DMS114 treated with DMSO at 0.1 percent for 48 hours (cell line): ENCODE data around the gene SOX18.
"Not testable (repeated sequence)": the region's sequence is repeated elsewhere in the genome, so short reads cannot be mapped to it uniquely, and the experiment has no call there.

Source experiments
- DNase-seq: peaks from one replicate; lab custom pipeline; 2025; ENCODE audit not compliant: unreplicated experiment; lab: John Stamatoyannopoulos, UW

SOX18 gene

DNA sequence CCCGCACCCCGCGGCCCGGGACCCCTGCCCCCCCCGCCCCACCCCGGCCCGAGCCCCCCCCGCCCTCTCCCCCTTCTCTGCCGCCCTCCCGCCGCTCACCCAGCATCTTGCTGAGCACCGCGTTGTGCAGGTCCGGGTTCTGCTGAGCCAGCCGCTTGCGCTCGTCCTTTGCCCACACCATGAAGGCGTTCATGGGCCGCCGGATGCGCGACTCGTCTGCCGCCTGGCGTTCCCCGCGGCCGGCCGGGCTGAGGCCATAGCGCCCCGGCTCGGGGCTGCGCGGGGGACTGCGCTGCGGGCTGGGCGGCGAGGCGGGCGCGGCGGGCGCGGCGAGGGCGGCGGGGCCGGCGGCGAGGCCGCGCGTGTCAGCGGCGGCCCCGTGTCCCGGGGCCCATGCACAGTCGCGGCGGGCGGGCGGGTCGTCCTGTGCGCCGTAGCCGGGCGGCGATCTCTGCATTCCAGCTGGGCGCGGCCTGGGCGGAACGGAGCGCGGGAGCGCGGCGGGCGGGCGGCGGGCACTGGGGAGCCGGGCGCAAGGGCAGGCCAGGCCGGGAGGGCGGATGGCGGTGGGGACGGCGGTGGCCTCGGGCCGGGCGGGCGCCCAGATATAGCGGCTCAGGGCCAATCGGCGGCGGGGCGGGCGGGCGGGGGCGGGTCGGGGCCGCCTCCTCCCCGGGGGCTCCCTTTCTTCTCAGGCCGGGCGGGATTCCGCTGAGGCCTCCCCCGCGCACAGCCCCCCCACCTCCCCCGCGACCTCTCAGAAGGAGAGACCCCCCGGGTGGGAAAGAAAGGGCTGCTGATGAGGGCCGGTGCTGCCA lies at the start of gene SOX18:
Gene SOX18 (minus strand): TSS at position 580 of the 818 bp plus-strand sequence. CDS start 123 bp downstream, at position 457.
- no peak for DNase-seq

DNA sequence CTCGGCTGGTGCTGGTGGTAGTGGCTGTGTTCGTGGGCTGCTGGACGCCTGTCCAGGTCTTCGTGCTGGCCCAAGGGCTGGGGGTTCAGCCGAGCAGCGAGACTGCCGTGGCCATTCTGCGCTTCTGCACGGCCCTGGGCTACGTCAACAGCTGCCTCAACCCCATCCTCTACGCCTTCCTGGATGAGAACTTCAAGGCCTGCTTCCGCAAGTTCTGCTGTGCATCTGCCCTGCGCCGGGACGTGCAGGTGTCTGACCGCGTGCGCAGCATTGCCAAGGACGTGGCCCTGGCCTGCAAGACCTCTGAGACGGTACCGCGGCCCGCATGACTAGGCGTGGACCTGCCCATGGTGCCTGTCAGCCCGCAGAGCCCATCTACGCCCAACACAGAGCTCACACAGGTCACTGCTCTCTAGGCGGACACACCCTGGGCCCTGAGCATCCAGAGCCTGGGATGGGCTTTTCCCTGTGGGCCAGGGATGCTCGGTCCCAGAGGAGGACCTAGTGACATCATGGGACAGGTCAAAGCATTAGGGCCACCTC lies 49.1 kb upstream of the SOX18 start:
- no peak for DNase-seq

DNA sequence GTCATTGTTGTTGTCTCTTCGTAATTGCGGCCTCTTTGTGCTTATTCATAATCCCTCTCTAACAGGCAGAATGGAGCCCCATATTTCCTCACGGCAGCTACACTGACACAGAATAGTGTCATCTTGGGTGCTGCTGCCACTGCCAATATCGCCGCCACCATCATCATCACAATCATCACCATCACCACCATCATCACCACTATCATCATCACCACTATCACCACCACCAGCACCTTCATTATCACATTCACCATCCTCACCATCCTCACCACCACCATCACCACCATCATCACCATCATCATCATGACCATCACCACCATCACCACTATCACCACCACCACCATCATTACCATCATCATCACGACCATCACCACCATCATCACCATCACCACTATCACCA lies 47.1 kb upstream of the SOX18 start:
- no peak for DNase-seq

DNA sequence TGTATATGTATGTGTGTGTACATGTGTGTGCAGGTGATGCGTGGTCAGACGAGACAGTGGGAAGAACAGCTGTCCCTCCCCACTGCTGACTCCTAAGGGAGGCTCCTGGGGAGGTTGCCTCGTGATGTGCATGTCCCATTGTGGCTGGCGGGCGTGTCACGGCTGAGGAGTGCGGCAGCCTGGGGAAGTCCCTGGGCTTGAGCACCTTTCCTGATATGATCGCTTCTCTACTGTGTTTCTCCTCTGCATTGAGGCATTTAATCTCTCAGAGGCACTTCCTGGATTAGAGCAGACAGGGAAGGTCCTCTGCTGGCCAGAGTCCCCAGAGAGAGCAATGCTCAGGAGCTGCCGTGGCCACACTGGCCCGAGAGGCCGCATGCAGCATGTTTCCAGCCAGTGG lies 46.5 kb upstream of the SOX18 start:
- no peak for DNase-seq

DNA sequence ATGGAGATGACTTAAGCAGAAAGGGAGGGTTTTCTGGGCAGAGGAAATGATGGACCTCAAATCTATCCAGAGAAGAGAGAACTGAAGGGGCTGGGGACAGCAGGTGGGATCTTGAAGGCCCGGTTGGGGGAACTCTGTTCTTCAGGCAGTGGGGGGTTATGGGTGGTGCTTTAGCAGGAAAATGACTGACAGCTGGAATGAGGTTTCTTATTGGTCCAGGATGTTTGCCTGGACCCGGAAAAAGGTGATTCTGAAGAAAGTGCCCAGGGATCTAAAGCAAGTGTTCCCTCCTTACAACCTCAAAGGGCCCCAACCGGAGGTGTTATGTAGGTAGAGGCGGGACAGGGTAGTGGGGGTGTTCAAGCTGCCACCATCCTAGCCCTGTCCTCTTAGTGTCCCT lies 46.0 kb upstream of the SOX18 start:
- no peak for DNase-seq

DNA sequence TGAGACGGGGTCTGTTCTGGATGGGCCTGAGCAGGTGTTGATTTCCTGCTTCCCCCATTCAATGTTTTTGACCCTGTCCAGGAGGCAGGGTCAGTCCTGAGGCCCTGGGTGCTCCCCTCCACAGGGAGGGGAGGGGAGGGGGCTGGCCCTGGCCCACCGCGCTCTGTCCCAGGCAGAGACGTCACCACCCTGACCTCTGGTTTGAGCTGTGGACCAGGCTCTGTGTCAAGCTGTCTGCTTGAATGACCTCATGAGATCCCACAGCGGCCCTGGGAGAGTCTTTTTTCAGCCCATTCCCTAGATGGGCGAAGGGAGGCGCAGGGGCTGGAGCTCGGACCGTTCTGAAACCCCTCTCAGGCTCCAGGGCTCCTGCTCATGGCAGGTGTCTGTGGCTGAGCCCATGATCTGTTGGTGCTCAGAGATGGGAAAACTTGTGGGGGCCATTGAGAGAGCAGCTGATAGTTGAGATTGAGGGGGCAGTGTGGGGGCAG lies 43.6 kb upstream of the SOX18 start:
- DNase-seq = no peak

DNA sequence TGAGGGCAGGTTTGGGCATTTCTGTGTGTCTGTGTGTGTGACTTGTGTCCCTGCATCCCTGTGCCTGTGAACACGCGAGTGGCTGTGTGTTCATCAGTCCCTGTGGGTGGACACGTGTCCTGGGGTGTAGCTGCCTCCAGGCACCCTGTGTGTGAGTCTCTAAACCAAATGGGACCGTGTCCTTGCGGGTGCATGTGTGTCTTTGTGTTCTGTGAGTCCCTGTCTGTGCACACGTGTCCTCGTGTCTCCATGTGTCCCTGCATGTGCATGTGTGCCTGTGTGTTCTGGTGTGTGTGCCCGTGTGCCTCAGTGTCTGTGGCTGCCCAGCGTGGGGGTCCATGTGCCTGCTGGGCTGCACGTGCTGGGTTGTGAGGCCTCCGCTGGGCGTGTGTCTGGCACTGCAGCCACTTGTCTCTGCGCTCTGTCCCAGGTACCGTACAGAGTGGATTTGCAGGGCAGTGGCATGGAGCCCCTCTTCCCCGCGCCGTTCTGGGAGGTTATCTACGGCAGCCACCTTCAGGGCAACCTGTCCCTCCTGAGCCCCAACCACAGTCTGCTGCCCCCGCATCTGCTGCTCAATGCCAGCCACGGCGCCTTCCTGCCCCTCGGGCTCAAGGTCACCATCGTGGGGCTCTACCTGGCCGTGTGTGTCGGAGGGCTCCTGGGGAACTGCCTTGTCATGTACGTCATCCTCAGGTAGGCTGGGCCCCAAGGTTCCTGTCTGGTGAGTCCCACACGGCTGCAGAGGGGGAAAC lies 43.0 kb upstream of the SOX18 start:
- DNase-seq = no peak

DNA sequence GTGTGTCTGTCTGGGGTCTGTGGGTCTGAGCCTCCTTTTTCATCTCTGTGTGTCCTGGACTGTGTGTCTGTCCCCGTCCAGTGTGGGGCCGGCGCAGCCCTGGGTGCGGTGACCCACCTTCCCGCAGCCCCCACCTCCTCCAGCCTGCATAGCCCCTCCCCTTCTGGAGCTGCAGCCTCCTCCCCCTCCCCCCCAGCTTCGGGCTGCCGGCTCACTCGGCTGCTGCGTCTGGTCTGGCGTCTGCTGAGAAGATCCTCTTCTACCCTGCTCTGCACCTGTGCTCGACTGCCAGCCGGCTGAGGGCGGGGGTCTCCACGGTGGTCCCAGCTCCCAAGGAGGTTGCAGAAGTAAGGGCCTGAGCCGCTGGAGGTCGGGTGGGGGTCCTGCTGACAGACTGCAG lies 42.3 kb upstream of the SOX18 start:
- DNase-seq = no peak

DNA sequence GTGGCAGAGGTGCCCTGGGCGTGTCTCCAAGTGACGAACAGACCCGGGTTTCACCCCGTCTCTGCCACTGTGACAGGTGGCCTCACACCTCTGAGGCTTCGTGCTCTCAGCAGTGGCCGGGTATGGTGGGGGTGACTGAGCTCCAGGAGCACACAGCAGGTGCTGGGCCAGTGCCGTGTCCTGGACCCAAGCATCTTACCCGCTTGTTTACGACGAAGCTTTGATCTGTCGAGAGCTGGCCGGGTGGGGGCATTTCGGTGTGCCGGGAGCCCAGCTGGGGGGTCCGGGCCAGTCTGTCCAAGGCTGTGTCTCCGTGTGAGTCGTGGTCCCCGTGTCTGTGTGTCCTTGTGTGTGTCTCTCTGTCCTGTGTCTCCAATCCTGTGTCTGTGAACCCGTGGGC lies 41.9 kb upstream of the SOX18 start:
- DNase-seq = no peak

DNA sequence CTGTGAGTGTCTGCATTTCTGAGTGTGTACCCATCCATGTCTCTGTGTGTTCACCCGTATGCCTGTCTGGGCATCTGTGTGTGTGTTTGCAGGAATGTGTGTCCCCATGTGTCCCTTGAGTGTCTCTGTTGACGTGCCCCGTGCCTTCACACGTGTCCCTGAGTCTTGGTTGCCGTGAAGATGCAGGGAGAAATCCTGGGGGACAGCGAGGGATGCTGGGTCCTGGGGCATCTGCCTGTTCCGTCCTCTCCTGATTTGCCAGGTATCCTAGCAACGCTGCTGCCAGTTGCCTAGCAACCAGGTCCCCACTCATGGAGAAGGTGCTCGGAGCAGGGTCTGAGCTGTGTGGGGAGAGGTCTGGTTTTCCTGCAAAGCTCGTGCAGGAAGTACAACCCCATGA lies 40.7 kb upstream of the SOX18 start:
- no peak for DNase-seq

DNA sequence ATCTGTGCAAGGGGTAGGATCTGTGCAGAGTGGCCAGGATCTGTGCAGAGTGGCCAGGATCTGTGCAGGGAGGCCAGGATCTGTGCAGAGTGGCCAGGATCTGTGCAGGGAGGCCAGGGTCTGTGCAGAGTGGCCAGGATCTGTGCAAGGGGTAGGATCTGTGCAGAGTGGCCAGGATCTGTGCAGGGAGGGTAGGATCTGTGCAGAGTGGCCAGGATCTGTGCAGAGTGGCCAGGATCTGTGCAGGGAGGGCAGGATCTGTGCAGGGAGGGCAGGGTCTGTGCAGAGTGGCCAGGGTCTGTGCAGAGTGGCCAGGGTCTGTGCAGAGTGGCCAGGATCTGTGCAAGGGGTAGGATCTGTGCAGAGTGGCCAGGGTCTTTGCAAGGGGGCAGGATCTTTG lies 39.1 kb upstream of the SOX18 start:
- DNase-seq = not testable (repeated sequence)

DNA sequence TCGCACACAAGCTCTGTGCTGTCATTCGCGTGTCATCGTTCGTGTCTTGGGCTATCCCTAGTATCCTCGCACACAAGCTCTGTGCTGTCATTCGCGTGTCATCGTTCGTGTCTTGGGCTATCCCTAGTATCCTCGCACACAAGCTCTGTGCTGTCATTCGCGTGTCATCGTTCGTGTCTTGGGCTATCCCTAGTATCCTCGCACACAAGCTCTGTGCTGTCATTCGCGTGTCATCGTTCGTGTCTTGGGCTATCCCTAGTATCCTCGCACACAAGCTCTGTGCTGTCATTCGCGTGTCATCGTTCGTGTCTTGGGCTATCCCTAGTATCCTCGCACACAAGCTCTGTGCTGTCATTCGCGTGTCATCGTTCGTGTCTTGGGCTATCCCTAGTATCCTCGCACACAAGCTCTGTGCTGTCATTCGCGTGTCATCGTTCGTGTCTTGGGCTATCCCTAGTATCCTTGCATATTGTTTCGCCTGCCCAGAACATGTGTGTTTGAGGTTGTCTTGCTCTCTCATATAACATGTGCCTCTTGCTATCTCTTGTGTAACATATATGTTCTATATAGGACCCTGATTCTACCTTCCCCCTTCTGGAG lies 37.9 kb upstream of the SOX18 start:
- not testable (repeated sequence) for DNase-seq

DNA sequence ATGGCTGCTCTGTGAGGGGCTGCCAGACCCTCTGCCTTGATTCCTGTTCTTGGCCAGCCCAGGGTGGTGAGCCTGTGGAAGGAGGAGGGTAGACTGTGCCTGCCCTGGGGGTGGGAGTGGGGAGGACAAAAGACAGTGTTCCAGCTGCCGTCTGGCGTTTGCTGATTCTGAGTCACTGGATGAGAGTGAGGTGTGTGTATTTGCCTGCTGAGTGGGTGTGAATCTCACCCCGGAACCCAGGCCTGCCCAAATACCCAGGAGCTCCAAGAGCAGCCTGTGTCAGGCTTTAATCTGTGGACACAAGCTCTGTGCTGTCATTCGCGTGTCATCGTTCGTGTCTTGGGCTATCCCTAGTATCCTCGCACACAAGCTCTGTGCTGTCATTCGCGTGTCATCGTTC lies 37.4 kb upstream of the SOX18 start:
- DNase-seq = no peak

DNA sequence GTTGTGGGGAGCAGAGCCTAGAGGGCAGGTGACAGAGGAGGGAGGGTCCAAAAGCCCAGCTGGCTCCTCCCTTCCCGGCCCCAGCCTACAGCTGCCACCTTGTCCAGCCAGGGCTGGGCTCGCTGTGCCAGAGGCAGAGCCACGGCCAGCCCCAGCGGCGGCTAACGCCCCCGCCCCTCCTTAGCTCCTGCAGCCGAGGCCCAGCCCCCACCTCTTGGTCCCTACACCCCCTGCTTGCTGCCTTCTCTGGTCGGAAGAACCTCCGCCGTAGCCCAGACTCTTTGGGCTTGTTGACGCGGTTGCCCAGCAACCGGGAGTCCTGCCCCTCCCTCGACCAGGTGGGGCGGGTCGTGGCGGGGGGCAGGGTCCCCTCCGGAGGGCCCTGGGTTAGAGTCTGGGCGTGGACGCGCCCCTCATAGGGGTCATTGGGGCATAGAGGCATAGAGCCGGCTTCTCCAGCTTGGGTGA lies 35.3 kb upstream of the SOX18 start:
- no peak for DNase-seq

DNA sequence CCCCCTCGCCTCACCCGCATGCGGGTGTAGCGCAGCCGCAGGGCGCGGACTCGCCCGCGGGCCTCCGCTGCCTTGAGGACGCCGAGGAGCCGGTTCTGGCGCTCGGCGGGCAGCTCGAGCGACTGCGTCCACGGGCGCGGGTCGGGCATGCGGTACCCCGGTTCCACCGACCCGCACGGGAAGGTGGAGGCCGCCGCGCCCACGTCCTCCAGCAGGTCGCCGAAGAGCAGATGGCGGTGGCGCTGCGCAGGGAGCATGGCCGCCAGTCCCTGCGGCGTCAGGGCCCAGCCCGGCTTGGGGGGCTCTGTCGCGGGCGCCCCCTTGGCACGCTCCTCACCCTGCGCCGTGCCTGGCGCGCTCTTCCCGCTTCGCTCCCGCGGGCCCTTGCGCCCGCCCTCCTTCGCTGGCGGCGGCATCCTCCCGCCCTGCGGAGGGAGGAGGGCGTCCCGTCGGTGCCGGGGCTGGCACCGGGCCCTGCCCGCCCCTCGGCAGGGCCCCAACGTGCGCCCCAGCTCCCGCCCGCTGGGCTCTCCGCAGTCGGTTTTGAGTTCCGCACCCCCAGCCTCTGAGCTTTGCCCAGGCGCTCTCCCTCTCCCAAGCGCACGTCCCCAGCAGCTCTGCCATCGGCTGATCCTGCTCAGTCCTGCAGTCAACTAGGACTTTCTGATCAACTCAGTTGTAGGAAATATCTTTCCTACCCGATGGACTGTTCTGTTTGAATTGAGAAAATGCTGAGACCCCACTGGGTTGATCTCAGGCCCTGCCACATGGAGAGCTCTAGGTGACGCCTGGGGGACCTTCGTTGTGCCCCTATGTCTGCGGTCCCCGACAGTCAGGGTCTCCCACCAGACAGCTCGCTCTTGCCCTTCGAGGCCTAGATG lies 34.6 kb upstream of the SOX18 start, which contains the start of gene LKAAEAR1:
Gene LKAAEAR1 (minus strand): TSS at position 595 of the 881 bp plus-strand sequence. CDS start 179 bp downstream, at position 416.
- DNase-seq = no peak

DNA sequence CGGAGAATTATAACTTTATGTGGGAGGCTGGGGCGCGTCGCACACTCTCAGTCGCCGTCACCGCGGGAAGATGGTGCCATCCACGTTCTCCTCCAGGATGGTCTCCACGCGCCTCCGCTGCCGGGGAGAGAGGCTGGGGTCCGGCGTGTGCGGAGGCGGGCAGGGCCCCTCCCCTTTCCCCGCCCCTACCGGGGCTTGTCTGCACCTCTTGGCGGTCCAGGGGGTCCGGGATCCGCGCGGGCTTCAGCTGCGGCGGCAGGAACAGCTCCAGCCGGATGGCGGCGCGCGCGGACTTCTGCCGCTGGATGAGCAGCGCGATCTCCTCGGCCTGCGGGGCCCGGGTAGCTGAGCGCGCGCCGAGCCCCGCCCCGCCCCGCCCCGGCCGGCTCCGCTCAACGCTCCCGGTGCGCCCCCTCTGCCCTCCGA lies 34.0 kb upstream of the SOX18 start:
- peak; percentile 62 for DNase-seq

DNA sequence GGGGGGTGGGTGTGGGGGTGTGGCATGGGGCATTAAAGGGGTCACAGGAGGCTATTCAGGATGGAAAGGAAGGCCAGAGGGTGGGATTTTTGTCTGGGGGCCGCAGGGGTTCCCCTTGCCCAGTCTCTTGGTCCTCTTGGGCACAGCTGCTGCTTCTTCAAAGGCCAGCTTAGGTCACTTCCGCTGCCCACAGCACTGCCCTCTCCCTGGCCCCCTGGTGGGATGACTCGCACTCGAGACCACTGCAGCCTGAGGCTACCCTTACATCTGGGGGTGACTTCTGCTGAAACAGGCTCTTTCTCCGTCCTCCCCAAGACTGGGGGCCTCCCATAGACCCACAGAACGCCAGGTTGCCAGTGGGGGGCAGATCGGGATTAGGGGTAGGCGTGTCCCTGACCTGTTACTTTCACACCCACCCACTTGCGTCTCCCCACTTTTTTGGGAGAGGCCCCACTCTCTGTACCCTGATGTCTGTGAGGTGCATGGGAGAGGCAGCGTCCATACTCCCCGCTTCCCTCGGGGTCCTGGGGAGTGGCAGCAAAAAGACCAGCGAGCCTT lies 33.5 kb upstream of the SOX18 start:
- DNase-seq = no peak

DNA sequence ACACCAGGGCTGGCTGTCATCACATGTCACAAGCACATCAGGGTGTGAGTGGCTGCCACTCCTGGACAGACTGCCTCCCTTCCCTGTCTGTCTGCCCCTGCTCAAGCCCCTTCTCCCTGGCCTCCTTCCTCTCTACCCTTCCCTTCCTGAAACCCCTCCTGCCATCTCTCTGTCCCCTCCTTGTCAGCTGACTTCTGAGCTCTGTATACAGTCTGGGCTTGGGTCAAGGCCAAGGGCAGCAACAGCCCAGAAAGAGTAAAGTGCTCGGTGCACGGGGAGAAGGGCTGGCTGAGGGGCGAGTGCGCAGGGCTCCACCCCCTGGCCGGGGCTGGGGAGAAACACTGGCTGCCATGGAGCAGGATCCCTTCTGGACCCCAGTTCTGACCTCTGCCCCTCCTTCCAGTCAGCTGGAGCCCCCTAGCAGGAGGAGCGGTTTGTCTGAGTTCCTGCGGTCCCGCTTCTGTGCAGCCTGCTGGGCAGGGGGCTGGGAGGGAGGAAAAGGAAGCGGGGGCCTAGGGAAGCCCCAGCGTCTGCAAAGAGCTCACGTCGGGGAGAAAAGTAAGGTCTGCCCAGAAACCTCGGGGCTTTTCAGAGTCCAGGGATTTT lies 32.8 kb upstream of the SOX18 start:
- no peak for DNase-seq

DNA sequence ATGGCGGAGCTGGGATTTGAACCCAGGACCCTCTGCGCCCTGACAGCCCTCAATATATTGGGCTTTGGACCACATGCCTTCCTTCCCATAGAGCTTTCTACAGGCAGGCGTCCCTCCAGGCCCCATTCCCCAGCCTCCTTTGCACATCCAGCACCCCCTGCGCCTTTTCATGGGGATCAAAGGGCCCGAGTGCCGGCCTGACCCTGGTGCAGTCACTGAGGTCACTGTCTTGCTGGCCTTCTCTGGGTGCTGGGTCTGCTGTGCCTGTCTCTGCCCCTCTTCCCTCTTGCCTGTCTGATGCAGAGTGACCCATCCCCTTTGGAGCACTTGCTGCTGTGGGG lies 32.2 kb upstream of the SOX18 start:
- no peak for DNase-seq
